BE2C (cell line): ENCODE data around the gene ANKRD11.

Experiments used
- DNase-seq: peaks from one replicate; pipeline ENCODE4 v3.0.0-alpha.2; 2020
- H3K27me3 ChIP-seq: fragments of 250-450 bp; sonication (Bioruptor Pico); 2 replicates; pipeline ENCODE4 v1.5.1; 2020; ENCODE audit warnings: mild to moderate bottlenecking
- H3K36me3 ChIP-seq: fragments of 250-450 bp; sonication (Bioruptor Pico); 2 replicates; pipeline ENCODE4 v1.5.1; 2020; ENCODE audit warnings: mild to moderate bottlenecking
- H3K4me1 ChIP-seq: fragments of 250-450 bp; sonication (Bioruptor Pico); 2 replicates; pipeline ENCODE4 v1.5.1; 2020
- H3K4me3 ChIP-seq: 2 replicates; pipeline ENCODE4 v1.5.1; 2011; ENCODE audit warnings: low read depth, low read length
- H3K9me3 ChIP-seq: fragments of 250-450 bp; sonication (Bioruptor Pico); 2 replicates; pipeline ENCODE4 v1.5.1; 2020
- CTCF ChIP-seq: IDR thresholded peaks from 2 replicates; pipeline ENCODE4 v1.5.1; 2012; ENCODE audit warnings: mild to moderate bottlenecking, low read depth, low read length

ANKRD11 gene

GRCh38 chr16:89510526-89510925, 20.2 kb upstream of the ANKRD11 start:
- Histone ChIP-seq H3K4me3 (no peak overlapping the region), H3K36me3 (peaks cover 41% of the 10 kb centered on the region), H3K4me1 (no peaks in the 10 kb centered on the region), H3K9me3 (no peaks in the 10 kb centered on the region), H3K27me3 (no peaks in the 10 kb centered on the region)
- TF ChIP-seq CTCF: no peak
- no peak for DNase-seq

- peak; percentile 91 for DNase-seq
- no peak for TF ChIP-seq CTCF
- peak within 1 kb of the TSS; percentile 91 for H3K4me3 ChIP-seq
These were observed 17.7 kb upstream of the ANKRD11 start, which contains the start of gene SPG7 for GRCh38 chr16:89507834-89508590. Gene SPG7, plus strand, starts transcription at chr16:89508403. Its CDS starts 15 bp downstream, at chr16:89508418.

GRCh38 chr16:89507214-89507833, 17.0 kb upstream of the ANKRD11 start:
- H3K9me3 ChIP-seq: no peaks in the 10 kb centered on the region
- peak overlapping the region; percentile 91 for H3K4me3 ChIP-seq
- DNase-seq: no peak
- H3K27me3 ChIP-seq: no peaks in the 10 kb centered on the region
- H3K4me1 ChIP-seq: no peaks in the 10 kb centered on the region
- peaks cover 17% of the 10 kb centered on the region for H3K36me3 ChIP-seq
- TF ChIP-seq CTCF: no peak

More at GRCh38 chr16:89507834-89508590, 17.7 kb upstream of the ANKRD11 start, which contains the start of gene SPG7:
- Histone ChIP-seq H3K9me3 (no peaks in the 10 kb centered on the region), H3K27me3 (no peaks in the 10 kb centered on the region), H3K36me3 (peaks cover 24% of the 10 kb centered on the region), H3K4me1 (no peaks in the 10 kb centered on the region)

GRCh38 chr16:89506791-89507191, 16.4 kb upstream of the ANKRD11 start:
- Histone ChIP-seq H3K36me3 (peaks cover 13% of the 10 kb centered on the region), H3K27me3 (no peaks in the 10 kb centered on the region), H3K9me3 (no peaks in the 10 kb centered on the region), H3K4me3 (peak overlapping the region; percentile 91; the same call in 1 of the 2 replicates), H3K4me1 (no peaks in the 10 kb centered on the region)
- DNase-seq: no peak
- TF ChIP-seq CTCF: no peak

GRCh38 chr16:89506113-89506504, 15.7 kb upstream of the ANKRD11 start:
- no peaks in the 10 kb centered on the region for H3K4me1 ChIP-seq
- no peaks in the 10 kb centered on the region for H3K27me3 ChIP-seq
- TF ChIP-seq CTCF: no peak
- H3K9me3 ChIP-seq: no peaks in the 10 kb centered on the region
- peaks cover 7% of the 10 kb centered on the region for H3K36me3 ChIP-seq
- DNase-seq: no peak
- no peak overlapping the region for H3K4me3 ChIP-seq
